T47D (cell line): ENCODE results near the gene HOXD9.
A peak's percentile ranks its signal among the peaks of the same experiment; 100 is the strongest.

Experiments used
- DNase-seq, 2 experiments: peaks; one replicate each; pipeline versions ENCODE4 v3.0.0 to v3.0.0-alpha.2; 2011 to 2012; ENCODE audit warnings: low read depth in 1 of 2, low spot score in 1 of 2
- JUND ChIP-seq: IDR thresholded peaks from 2 replicates; pipeline ENCODE4 v1.6.1; 2012; ENCODE audit warnings: low read depth
- in situ Hi-C: cut with HindIII; loops from 2 replicates; pipeline ENCODE4 v1.10.0; 2016; ENCODE audit warnings: low sequenced_read_pairs, low pct_unique_long_range_greater_than_20kb

The HOXD9 gene

DNA sequence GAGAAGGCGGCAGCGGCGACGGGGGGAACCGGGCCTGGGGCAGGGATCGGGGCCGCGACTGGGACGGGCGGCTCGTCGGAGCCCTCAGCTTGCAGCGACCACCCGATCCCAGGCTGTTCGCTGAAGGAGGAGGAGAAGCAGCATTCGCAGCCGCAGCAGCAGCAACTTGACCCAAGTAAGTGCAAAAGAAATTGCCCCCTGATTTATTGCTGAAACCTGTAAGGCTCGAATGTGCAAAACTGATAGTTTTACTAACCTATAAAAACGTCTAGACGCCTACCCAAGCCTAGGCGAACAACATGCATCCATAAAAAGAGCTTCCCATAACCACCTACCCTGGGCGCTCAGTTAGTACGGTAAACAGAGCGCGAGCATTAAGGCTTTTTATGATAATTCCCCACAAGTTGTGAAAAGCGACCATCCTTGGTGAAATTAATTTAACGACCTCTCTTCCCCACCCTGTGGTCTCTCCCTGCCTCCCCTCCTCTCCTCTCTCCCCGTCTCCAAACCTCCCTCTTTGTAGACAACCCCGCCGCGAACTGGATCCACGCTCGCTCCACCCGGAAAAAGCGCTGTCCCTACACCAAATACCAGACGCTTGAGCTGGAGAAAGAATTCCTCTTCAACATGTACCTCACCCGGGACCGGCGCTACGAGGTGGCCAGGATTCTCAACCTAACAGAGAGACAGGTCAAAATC is 1.0 kb downstream of the HOXD9 start:
- DNase-seq: no peak
- no peak for TF ChIP-seq JUND
- in situ Hi-C loops: no loop called here

DNA sequence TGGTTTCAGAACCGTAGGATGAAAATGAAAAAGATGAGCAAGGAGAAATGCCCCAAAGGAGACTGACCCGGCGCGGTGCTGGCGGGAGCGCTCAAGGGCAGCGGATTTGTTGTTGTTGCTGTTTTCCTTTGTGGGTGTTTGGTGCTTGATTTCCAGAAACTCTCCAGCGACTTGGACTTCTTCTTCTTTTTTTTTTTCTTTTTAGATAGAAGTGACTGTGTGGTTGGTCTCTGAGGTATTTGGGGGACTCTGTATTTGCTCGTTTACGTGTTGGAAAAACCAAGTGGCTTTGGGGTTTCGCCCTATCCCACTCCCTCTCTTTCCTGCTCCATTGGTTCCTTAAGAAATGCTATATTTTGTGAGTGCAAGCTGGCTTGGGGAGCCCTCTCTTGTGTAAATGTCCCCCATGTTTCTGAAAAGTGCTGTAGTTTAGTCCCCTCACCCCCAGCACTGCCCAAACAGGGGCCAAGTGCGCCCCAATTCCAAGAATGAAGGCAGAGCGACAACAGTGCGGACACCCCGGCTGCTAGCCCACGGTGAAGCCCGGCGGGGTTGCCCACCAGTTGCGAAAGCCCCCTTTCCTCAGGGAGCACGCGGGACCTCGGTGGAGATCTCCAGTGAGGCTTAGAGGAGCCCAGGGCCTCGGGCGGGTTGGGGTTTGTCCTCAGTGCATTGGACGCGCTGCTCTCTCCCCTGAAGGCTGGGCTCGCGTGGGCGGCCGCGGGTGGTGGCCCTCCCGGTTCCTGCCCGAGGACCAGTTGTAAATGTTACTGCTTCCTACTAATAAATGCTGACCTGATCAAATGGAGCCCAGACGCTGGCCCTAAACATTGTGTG is 1.8 kb downstream of the HOXD9 start:
- in situ Hi-C loops: no loop called here

DNA sequence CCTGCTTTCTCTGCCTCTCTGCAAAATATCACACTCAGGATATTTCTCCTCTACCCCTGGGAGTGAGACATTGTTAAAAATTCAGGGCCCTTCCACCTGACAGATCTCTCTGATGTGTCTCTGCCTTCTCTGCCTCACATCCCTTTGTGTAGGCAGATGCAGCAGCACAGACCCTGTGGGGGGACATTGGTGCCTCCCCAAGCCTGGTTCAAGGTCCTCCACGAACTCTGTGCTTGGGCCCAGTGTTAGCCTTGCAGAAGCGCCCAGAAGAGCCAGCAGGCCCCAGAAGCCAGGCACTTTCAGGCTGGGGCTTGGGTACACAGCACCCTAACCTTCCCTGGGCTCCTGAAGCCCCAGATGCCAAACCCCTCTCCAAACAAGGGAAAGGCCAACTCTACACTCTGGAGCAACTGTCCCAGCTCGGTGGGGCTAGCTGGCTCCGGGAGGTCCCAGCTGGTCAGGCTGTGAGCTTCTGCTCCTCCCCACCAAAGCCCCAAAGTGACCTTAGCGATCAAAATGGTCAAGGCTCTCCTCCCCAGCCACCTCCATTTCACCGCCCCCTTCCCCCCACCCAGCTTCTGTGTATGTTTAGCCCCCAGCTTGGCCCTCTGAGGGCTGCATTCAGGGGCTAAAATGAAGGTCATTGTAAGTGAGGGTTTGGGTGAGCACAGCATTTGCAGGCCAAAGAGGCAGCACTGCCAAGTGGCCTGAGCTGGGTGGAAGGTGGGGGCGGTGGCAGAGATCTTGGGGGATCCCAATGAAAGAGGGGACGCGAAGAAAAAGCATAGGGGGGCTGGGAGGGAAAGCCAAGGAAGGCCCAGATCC is 2.6 kb downstream of the HOXD9 start:
- in situ Hi-C loops: no loop called here
- TF ChIP-seq JUND: no peak
- DNase-seq: no peak

More for the DNA sequence above, 1.8 kb downstream of the HOXD9 start:
- TF ChIP-seq JUND: no peak
- no peak for DNase-seq

DNA sequence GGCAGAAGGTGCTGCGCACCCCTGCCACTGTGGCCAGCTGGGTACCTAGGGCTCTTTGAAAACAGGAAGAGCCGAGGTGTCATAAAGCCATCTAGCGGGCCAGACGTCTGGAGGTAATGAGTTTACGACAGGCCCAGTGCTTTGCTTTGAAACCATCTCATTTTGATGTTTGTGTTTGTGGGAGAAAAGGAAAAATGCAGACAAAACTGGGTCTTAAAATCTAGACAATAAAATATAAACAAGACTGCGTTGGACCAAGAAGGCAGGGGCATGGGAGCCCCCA is 3.2 kb downstream of the HOXD9 start:
- TF ChIP-seq JUND: no peak
- in situ Hi-C loops: no loop called here
- DNase-seq: no peak

DNA sequence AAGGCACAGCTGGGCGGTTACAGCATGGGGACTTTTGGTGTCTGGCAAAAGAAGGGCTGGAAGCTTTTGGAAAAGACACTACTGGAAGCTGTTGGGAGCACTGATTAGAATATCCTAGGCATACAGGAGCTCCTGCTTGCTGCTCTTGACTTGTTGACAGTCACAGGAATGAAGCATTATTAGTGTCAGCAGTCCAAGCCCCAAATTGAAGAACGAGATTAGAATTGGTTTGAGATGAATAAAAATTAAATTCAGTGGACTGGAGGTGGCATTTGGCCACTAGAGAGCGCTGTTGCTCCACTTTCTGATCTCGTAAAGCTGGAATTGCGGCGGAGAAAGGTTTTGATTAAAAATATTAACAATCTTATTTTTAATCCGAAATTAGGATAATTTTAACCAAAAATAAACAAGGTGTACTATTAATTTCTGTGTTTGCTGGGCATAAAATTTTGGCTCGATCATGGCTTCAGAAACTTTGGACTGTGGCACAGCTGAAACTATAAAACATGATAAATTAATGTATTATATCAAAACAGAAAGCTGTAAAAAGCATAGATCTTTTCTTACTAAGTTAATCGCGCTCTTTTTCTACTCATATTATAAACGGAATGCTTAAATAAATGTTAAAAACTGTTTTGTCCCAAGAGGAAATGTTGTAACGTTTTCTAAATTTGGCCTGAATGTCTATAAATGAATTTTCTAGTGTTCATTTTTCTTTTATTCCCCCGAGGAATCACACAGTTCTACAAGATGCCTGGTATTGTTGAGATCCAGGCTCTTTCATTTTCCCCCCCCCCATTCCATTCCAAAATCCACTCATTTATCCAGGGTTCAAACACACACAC is 4.6 kb downstream of the HOXD9 start:
- no peak for TF ChIP-seq JUND
- DNase-seq: peak; percentile 54 to 85

DNA sequence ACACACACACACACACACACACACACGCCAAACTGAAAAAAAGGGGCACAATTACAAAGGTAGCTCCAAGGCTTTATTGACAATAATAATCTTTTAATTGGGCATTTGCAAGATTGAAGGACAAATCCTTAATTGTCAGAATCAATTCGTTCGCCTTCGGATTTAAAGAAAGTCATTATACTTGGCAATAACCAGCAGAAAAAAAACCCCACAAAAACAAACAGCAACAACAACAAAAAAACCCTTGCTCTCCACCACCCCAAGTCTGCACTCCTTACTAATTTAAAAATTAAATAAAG is 5.2 kb downstream of the HOXD9 start:
- no peak for DNase-seq
- in situ Hi-C loops: no loop called here
- TF ChIP-seq JUND: no peak

More for the DNA sequence above, 4.6 kb downstream of the HOXD9 start:
- in situ Hi-C loops: no loop called here

DNA sequence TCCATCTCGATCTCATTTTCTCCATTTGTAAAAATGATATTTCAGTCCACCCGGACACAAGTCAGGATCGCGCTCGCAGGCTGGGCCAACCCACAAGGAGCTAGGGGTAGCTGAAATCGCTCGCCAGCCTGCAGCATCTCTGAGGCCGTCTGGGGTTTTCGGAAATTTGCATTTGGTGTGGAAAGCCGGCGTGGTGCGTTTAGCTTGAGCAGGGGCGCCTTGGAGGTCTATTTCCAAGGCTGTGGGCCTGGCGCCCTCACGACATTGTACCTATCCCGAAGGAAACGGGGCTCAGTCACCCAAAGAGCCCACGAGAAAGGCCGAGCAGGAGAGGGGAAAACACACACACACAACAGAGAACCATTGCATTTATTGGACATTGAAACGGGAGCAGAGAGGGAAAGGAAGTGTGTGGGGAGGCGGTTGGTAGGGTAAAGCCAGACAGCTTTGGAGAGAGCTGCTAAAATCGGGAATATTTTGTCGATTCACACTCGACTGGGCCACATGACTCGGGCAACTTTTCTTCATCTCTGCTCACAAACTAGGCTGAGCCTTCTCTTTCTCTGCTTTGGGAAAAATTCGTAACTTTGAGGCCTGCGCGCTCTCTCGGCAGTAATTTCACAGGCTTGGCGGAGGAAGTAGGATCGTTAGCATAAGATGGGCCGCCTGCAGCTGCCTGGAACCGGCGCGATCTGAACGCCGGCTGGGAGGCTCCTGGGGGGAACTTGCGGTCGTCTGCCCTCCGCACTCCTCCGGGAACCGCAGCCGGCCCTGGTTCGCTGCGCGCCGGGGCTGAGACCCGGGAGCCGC is 5.9 kb downstream of the HOXD9 start:
- no peak for DNase-seq
- in situ Hi-C loops: no loop called here
- TF ChIP-seq JUND: no peak

DNA sequence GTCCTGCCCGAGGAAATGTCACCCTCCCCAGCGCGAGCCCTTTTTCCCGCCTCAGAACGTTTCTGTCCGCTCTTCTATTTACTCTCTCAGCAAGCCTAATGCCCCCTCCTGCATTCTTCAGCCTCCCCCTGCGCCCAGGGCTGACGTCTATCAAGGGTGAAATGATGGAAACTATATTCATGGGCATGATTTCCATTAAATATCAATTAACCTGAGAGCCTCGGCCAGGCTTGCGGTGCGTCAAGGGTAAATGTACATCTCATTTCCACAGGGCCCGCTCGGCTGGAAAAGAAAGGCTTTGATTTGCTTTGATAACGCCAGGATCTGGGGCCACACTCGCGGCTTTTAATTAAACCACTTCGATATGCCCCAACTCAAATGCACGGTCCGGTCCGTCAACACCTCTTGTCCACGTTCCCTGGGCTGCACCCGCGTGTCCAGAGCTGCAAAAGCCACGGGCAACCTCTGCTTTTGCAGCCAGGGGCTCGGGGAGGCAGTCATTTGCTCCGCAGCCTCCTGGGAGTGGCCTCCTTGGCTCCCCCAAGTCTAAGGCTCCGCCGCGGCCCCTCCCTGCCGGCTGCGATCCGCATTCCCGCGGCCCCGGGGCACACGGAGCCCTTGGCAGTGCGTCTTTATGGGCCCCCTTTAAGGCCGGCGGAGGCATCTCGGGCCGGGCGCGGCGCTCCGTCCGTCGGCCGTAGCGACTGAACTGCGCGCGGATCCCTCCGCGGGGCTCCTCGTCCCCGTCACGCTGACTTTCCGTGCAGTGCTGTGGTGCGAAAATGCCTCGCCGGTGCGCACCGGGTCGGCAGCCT is 6.7 kb downstream of the HOXD9 start, which contains the start of gene HOXD8:
TSS of gene HOXD8 (plus strand) at position 724 of the 815 bp plus-strand sequence. CDS start 662 bp downstream, outside the sequence.
- TF ChIP-seq JUND: no peak
- in situ Hi-C loops: no loop called here
- no peak for DNase-seq

DNA sequence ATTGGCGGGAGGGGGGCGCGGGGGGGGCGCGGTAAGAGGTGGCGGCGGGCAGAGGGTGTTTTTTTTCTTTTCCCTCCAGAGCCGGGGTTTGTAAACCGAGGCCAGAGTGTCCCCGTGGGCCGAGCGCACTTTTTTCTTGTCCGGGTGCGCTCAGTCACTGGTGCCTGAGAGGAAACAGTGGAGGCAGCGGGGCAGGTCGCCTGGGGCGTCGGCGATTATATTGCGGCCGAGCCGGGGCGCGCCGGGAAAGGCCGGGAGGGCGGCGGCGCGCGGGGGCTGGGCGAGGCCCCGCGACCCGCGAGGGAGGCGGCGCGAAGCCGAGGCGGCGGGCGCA is 7.3 kb downstream of the HOXD9 start:
- in situ Hi-C loops: no loop called here
- no peak for DNase-seq
- no peak for TF ChIP-seq JUND

DNA sequence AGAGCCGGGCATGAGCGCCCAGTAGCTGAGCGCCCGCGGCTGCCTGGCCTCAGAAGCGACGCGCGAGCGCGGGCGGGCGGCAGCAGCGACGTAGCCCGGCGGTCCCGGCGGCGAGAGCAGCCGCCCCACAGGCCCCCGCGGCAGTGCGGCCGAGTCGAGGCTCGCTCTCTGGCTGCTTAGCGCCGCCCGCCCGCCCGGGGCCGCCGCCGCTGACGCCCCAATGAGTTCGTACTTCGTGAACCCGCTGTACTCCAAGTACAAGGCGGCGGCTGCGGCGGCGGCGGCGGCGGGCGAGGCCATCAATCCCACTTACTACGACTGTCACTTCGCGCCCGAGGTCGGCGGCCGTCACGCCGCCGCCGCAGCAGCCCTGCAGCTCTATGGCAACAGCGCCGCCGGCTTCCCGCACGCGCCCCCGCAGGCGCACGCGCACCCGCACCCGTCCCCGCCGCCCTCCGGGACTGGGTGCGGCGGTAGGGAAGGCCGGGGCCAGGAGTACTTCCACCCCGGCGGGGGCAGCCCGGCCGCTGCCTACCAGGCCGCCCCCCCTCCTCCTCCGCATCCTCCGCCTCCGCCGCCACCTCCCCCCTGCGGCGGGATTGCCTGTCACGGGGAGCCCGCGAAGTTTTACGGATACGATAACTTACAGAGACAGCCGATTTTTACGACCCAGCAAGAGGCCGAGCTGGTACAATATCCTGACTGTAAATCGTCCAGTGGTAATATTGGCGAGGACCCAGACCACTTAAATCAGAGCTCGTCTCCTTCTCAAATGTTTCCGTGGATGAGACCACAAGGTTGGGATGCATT is 7.8 kb downstream of the HOXD9 start:
- TF ChIP-seq JUND: no peak
- DNase-seq: no peak
- in situ Hi-C loops: no loop called here
